K562 (cell line): Measurements from ENCODE around the gene GNB5. TPM values are rescaled to one million over a fixed set of nuclear protein-coding genes. Genes with fewer than 3 reads are reported as not detected.
A peak's percentile ranks its signal among the peaks of the same experiment; 100 is the strongest.

ENCODE experiments used
- ATAC-seq: fragments of 200-7000 bp; cut with Tn5 transposase; 3 replicates; pipeline ENCODE4 v1.9.1; 2020; ENCODE audit warnings: moderate library complexity
- BruUV-seq: library from RNA; stranded (reverse); fragments of 400-500 nt; replicated peaks from 2 replicates; lab custom pipeline; 2021; lab: Mats Ljungman, UMichigan
- CTCF ChIA-PET: fragments of 300-600 bp; formaldehyde crosslinking; extraction: SDS; loops from one replicate; lab custom pipeline; 2021; ENCODE audit warnings: low intra/inter-chr PET ratio; lab: Yijun Ruan, JAX
- POLR2A ChIA-PET: fragments of 300-600, 350-650 bp; sonication (Branson Sonifier 250); formaldehyde crosslinking; extraction: SDS; loops from one replicate; lab custom pipeline; 2021; ENCODE audit warnings: antibody characterized with exemption, inconsistent platforms; lab: Yijun Ruan, JAX
- DNase-seq, 4 experiments: peaks; one replicate each; pipeline versions ENCODE4 v3.0.0 to v3.0.0-alpha.2; 2011 to 2018; ENCODE audit warnings: low spot score in 3 of 4, mixed read lengths in 3 of 4; ENCODE audit errors: extremely low read depth in 1 of 4
- FAIRE-seq: peaks from 2 replicates; lab custom pipeline; 2011; peaks lifted over from hg19 to GRCh38; lab: Jason Lieb, UNC
- H2AFZ ChIP-seq: 2 replicates; pipeline ENCODE4 v1.6.0; 2011; ENCODE audit warnings: low read depth, low read length, control low read depth, inconsistent platforms
- H3K27ac ChIP-seq: fragments of 200-600 bp; 3 replicates; pipeline ENCODE4 v1.8.0; 2011; ENCODE audit warnings: low read depth, mild to moderate bottlenecking, control low read depth, inconsistent platforms, low read length, moderate library complexity, mixed read lengths; ENCODE audit errors: extremely low read depth
- H3K27me3 ChIP-seq, 2 experiments: fragments of 300-600 bp in 1 of 2; 2 replicates in 1 of 2; 3 replicates in 1 of 2; pipeline versions ENCODE4 v1.6.0 to v1.8.0; 2011; ENCODE audit warnings: inconsistent platforms in 2 of 2, low read length in 2 of 2, mild to moderate bottlenecking in 1 of 2, mixed read lengths in 1 of 2, moderate library complexity in 1 of 2; ENCODE audit not compliant: control insufficient read depth in 2 of 2, insufficient read depth in 2 of 2
- H3K36me3 ChIP-seq: fragments of 300-600 bp; 3 replicates; pipeline ENCODE4 v1.8.0; 2011; ENCODE audit warnings: mild to moderate bottlenecking, low read length, inconsistent platforms; ENCODE audit not compliant: control insufficient read depth, insufficient read depth
- H3K4me1 ChIP-seq, 2 experiments: fragments of 200-600 bp in 1 of 2; replicated peaks in 1 of 2; 2 replicates in 1 of 2; 3 replicates in 1 of 2; pipeline versions ENCODE4 v1.5.1 to v1.8.0; 2011; ENCODE audit warnings: inconsistent platforms in 2 of 2, low read length in 2 of 2, mild to moderate bottlenecking in 1 of 2, mixed read lengths in 1 of 2, moderate library complexity in 1 of 2; ENCODE audit not compliant: control insufficient read depth in 2 of 2, insufficient read depth in 2 of 2
- H3K4me2 ChIP-seq: 2 replicates; pipeline ENCODE4 v1.6.1; 2011; ENCODE audit warnings: low read length, control low read depth, inconsistent platforms, mixed read lengths; ENCODE audit not compliant: insufficient read depth
- H3K4me3 ChIP-seq: fragments of 200-600 bp; sonication (generic), shearing (Covaris generic); 2 replicates; pipeline ENCODE4 v1.5.1; 2016; ENCODE audit warnings: control low read depth, inconsistent platforms
- H3K79me2 ChIP-seq: fragments of 200-600 bp; 3 replicates; pipeline ENCODE4 v1.8.0; 2011; ENCODE audit warnings: low read length, inconsistent platforms; ENCODE audit not compliant: control insufficient read depth, insufficient read depth
- H3K9ac ChIP-seq, 2 experiments: 2 replicates each; pipeline versions ENCODE4 v1.6.0 to v1.6.1; 2011; ENCODE audit warnings: low read depth in 2 of 2, low read length in 2 of 2, control low read depth in 1 of 2, inconsistent platforms in 1 of 2, mild to moderate bottlenecking in 1 of 2, mixed read lengths in 1 of 2; ENCODE audit not compliant: insufficient read depth in 1 of 2
- H3K9me1 ChIP-seq: one replicate; pipeline ENCODE4 v1.6.0; 2011; ENCODE audit warnings: inconsistent platforms, mild to moderate bottlenecking, low read length, moderate library complexity; ENCODE audit not compliant: control insufficient read depth, insufficient read depth
- H3K9me3 ChIP-seq: replicated peaks from 2 replicates; pipeline ENCODE4 v1.5.1; 2011; ENCODE audit warnings: low read depth, low read length, inconsistent platforms; ENCODE audit not compliant: control insufficient read depth, insufficient read depth
- H4K20me1 ChIP-seq: replicated peaks from 2 replicates; pipeline ENCODE4 v1.6.1; 2011; ENCODE audit warnings: low read length, inconsistent platforms, mixed read lengths; ENCODE audit not compliant: control insufficient read depth, insufficient read depth
- E2F8 ChIP-seq: fragments of 450-650 bp; IDR thresholded peaks from 2 replicates; pipeline ENCODE4 v1.7.1; 2018; ENCODE audit warnings: mild to moderate bottlenecking, low read depth; ENCODE audit not compliant: partially characterized antibody
- HOMEZ ChIP-seq: fragments of 250-450 bp; sonication (Bioruptor Pico); IDR thresholded peaks from 2 replicates; pipeline ENCODE4 v1.4.0; 2020; ENCODE audit warnings: mild to moderate bottlenecking, moderate library complexity
- WGBS: fragments of 100-300 bp; shearing (Covaris generic); methylation state at CpG from one replicate; pipeline ENCODE4 v1.1.6; 2016; ENCODE audit warnings: low coverage, mixed read lengths; ENCODE audit not compliant: insufficient coverage; ENCODE audit errors: missing lambda C conversion rate; 5-methylcytosine and 5-hydroxymethylcytosine counted together
- in situ Hi-C: fragments of 300-500 bp; cut with MboI; formaldehyde crosslinking; loops from 4 replicates; pipeline ENCODE4 v1.15.0; 2018; ENCODE audit warnings: inconsistent platforms, mixed read lengths
- intact Hi-C: fragments of 100-400 bp; cut with micrococcal nuclease; formaldehyde crosslinking; loops from 2 replicates; pipeline ENCODE4 v1.14.2; 2022
- polyA plus RNA-seq, 8 experiments: library from polyadenylated mRNA; depleted of rRNA in 4 of 8; stranded (reverse) in 5 of 8; unstranded in 3 of 8; fragments of >200 nt; fragmentation: Nextera tagmentation in 2 of 8; fragmentation: Illumina TruSeq in 1 of 8; extraction: Ambion mirVana in 2 of 8; extraction: Trizol in 1 of 8; gene quantifications; 2 replicates each; pipeline versions ENCODE4 v1.2.1 to v1.2.3, GENCODE V29; 2011 to 2014; ENCODE audit warnings: inconsistent platforms in 1 of 8, missing spikeins in 1 of 8
- total RNA-seq, 7 experiments: library from RNA; depleted of rRNA in 6 of 7; stranded (reverse); fragments of >200 nt in 6 of 7; fragmentation: Illumina TruSeq in 2 of 7; extraction: Trizol in 2 of 7; gene quantifications; 2 replicates each; pipeline versions ENCODE4 v1.2.1 to v1.2.3, GENCODE V29; 2011 to 2021; ENCODE audit warnings: low replicate concordance in 1 of 7

GNB5 gene
- total and polyA plus RNA-seq, 9 of the 15 experiments (the other 6 are each of a cell fraction or from before 2014, with no cell fraction given) = 0.11 to 2.1 (median 0.77) TPM

GRCh38 chr15:52068004-52068615 lies 123.1 kb downstream of the GNB5 start:
- 0% methylated on average over 2 of the region's 2 CpGs for WGBS
- BruUV-seq = no TSS peak
- ChIA-PET CTCF (no interaction called here), POLR2A (interaction anchor here (0.6 to 2.0 kb wide), 5 partner anchors 9 to 47 kb away, joined by 3 to 5 read pairs (median 4); no protein-coding TSS in a partner anchor)
- H2AFZ ChIP-seq = no peak overlapping the region
- no peaks in the 10 kb centered on the region for H3K79me2 ChIP-seq
- no peak for DNase-seq
- TF ChIP-seq HOMEZ (CRISPR knock-in tag) = no peak
- peak; percentile 35 for TF ChIP-seq E2F8
- no peak overlapping the region for H3K4me3 ChIP-seq
- H3K27me3 ChIP-seq = peaks cover 3 to 9% of the 10 kb centered on the region in 2 experiments; a peak in 2 of 5 replicates
- H3K4me2 ChIP-seq = no peak overlapping the region
- FAIRE-seq = no peak
- intact Hi-C loops (no loop called here), in situ Hi-C loops (no loop called here)
- peaks cover 19% of the 10 kb centered on the region; the same call in 2 of the 3 replicates for H3K36me3 ChIP-seq
- H3K9me1 ChIP-seq = no peaks in the 10 kb centered on the region
- H3K27ac ChIP-seq = no peak overlapping the region
- H4K20me1 ChIP-seq = no peaks in the 10 kb centered on the region
- peak; percentile 22; the same call in 1 of the 3 replicates for ATAC-seq
- H3K4me1 ChIP-seq = no peaks in the 10 kb centered on the region
- no peak overlapping the region for H3K9ac ChIP-seq
- H3K9me3 ChIP-seq = no peaks in the 10 kb centered on the region
